Astrocyte of the cerebellum (primary cell): Measurements from ENCODE around the gene CLCN1.
A peak's percentile ranks its signal among the peaks of the same experiment; 100 is the strongest.

Source experiments
- DNase-seq: peaks from one replicate; pipeline ENCODE4 v3.0.0-alpha.2; 2011; ENCODE audit warnings: low read depth
- H3K4me3 ChIP-seq: 2 replicates; pipeline ENCODE4 v1.5.1; 2011; ENCODE audit warnings: mild to moderate bottlenecking, low read depth, low read length, moderate library complexity
- CTCF ChIP-seq: IDR thresholded peaks from 2 replicates; pipeline ENCODE4 v1.5.1; 2012; ENCODE audit warnings: low read length, low read depth, moderate library complexity, mild to moderate bottlenecking; ENCODE audit errors: missing control alignments
- in situ Hi-C: cut with HindIII; loops from 2 replicates; pipeline ENCODE4 v1.10.0; 2017; ENCODE audit warnings: low sequenced_read_pairs

Gene CLCN1

GRCh38 chr7:143323653-143324052 lies 7.7 kb downstream of the CLCN1 start:
- H3K4me3 ChIP-seq: no peak overlapping the region
- DNase-seq: no peak
- no peak for TF ChIP-seq CTCF
- in situ Hi-C loops: no loop called here

- no peak overlapping the region for H3K4me3 ChIP-seq
- TF ChIP-seq CTCF: no peak
- DNase-seq: no peak
- in situ Hi-C loops: no loop called here
Measured at GRCh38 chr7:143325240-143325639, 9.3 kb downstream of the CLCN1 start.

- DNase-seq: no peak
- TF ChIP-seq CTCF: no peak
- in situ Hi-C loops: no loop called here
- no peak overlapping the region for H3K4me3 ChIP-seq
Measured at GRCh38 chr7:143327903-143328302, 12.0 kb downstream of the CLCN1 start.

GRCh38 chr7:143329471-143330170 lies 13.7 kb downstream of the CLCN1 start:
- no peak overlapping the region for H3K4me3 ChIP-seq
- in situ Hi-C loops: no loop called here
- no peak for DNase-seq
- TF ChIP-seq CTCF: no peak

- no peak overlapping the region for H3K4me3 ChIP-seq
- peak; percentile 72 for DNase-seq
- in situ Hi-C loops: no loop called here
- TF ChIP-seq CTCF: no peak
Measured at GRCh38 chr7:143331179-143331801, 15.4 kb downstream of the CLCN1 start.

- in situ Hi-C loops: no loop called here
- no peak for DNase-seq
- H3K4me3 ChIP-seq: no peak overlapping the region
- no peak for TF ChIP-seq CTCF
Measured at GRCh38 chr7:143334244-143334643, 18.3 kb downstream of the CLCN1 start.
